GM18868 (cell line): ENCODE data around the gene CACNA2D3.

Experiments
- ATAC-seq: cut with Tn5 transposase; IDR thresholded peaks from one replicate; pipeline ENCODE4 v1.9.1; 2021; ENCODE audit warnings: mild to moderate bottlenecking, moderate library complexity; ENCODE audit not compliant: unreplicated experiment

The CACNA2D3 gene

GRCh38 chr3:55013145-55013925 is 891.0 kb downstream of the CACNA2D3 start:
- no peak for ATAC-seq

DNA sequence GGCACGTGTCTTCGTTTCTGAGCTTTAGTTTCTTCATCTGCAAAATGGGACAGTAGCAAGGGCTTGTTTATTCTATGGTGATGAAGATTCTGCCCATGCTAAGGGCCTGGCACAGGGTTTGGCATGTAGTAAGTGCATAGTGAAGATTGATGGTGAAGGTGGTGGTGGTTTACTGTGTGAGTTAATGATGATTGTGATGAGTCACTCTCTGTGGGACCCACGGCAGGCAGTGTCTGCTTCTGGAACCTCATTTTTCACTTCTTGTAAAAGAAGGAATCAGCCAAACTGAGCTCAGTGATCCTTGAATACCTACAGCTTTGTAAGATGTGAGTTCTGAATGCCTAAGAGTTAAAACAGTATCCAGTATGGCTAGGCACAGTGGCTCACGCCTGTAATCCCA is 891.7 kb downstream of the CACNA2D3 start:
- ATAC-seq = no peak

DNA sequence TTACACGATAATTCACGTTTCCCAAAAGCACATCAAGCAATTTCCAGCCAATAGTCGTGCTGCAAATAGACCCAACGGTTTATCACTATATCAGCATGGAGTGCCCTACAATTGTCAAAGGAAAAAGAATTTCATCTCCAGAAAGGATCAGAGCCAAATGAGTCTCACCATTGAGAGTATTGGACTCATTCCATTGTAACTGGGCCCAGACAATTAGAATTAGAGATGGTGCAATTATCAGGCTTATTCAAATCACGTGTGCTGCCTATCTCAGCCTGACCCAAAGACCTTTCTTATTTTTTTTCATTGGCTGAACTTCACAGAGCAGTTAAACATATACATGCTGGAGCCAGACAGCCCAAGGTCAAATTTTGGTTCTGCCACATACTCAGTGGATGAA is 892.6 kb downstream of the CACNA2D3 start:
- no peak for ATAC-seq

DNA sequence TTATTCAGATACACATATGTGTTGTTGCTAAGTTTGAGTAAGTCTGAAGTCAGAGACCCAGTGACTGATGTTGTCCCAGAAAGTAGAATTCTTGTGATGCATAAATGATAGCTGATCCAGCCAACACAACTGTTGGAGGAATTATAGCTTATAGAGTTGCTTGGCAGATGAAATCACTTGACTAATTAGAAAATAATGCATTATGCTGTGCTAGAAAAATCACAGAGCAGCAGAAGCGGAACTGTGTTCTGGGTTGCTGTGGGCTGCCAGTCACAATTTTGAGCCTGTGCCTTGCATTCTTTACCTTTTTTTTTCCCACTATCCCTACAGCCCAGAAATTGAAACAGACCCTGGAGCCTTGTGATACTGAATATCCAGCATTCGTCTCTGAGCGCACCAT is 895.5 kb downstream of the CACNA2D3 start:
- ATAC-seq = no peak

DNA sequence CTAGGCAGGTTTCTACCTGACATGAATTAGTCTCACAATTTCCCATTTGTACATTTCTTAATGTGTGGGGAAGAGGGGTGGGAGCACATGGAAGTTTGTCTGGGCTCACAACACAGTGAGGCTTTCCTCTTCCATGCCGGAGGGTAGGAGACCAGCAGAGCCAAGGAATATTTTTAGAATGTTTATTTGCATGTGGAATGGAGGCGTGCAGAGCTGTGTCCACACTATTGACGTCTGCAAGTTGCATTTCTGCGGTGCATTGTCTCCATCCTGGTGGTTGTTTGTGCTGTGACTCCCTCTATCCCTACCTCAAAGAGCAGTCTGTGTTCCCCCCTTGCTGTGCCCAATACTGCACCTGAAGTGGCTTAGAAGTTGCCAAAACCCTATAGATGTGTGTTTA is 908.6 kb downstream of the CACNA2D3 start:
- no peak for ATAC-seq

DNA sequence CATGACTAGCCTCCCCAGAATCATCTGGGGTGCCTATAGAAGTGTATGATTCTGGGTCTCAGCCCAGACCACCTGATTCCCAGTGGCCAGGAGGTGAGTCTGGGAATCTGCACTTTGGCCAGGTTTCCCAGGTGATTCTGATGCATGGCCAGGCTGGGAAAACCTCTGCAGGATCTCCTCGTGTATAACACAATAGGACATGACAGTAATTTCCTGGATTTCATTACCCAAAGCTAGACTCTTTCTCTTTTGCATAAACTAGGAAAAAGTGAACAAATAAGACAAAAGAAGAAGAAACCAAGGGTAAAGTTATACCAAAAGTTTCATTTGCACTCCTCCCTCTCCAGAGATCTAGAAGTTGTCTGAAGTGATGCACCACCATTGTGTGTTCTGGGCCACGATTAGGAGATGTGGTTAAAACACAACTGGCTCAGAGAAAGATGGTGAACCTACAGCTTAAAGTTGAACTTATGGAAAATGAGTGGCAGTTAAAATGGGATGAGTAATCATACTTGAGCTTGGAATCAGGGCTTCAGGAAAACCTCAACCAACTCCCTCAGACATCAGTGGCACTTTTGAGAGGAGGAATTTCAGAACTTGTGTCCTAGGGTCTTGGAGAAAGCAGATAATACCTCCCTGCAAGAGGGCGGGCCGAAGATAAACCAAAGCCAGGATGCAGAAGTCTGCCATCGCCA is 914.7 kb downstream of the CACNA2D3 start:
- ATAC-seq = no peak

DNA sequence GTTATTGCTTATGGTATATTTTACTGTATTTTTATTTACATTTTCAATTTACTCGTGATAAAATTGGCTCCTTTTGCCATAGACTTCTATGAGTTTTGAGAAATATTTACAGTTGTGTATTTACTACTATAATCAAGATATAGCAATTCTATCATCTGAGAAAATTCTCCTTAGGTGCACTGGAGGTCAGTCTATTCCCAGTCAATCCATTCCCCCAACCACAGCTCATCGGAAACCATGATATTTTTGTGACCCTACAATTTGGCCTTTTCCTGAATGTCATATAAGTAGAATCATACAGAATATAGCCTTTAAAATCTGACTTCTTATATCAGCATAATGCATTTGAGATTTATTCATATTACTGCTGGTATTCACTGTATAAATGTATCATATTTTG is 920.2 kb downstream of the CACNA2D3 start:
- no peak for ATAC-seq

DNA sequence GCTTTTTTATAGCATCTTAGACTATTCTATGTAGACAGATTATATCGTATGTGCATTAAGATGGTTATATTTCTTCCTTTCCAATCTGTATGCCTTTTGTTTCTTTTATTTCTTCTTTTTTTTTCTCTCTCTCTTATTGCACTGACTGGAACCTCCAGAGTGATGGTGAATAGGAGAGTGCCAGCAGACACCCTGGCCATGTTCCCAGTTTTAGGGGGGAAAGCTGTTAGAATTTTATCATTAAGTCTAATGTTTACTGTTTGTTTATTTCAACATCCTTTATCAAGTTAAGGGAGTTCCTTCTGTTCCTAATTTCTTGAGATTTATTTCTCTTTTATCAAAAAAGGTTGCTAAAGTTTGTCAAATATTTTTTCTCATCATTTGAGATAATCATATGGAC is 922.1 kb downstream of the CACNA2D3 start:
- no peak for ATAC-seq

- no peak for ATAC-seq
These were observed 936.8 kb downstream of the CACNA2D3 start for GRCh38 chr3:55059027-55059629.

GRCh38 chr3:55060896-55061719 is 938.8 kb downstream of the CACNA2D3 start:
- no peak for ATAC-seq

GRCh38 chr3:55061720-55062034 is 939.3 kb downstream of the CACNA2D3 start:
- ATAC-seq = no peak

- ATAC-seq = no peak
These were observed 941.8 kb downstream of the CACNA2D3 start for GRCh38 chr3:55064164-55064563.

DNA sequence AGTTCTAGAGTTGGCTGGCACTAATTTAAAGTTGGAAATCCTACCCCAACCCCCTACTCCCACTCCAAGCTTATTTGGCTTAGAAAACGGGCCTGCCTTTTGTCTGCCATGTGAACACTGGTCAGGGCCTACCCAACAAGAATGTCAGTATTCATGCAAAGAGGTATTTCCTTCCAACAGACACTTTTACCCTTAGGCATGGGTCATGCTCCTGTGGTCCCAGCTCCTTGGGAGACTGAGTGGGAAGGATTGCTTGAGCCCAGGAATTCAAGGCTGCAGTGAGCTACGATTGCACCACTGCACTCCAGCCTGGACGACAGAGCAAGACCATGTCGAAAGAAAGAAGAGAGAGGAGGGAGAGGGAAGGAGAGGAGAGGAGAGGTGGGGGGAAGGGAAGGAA is 943.0 kb downstream of the CACNA2D3 start:
- ATAC-seq = no peak

- no peak for ATAC-seq
These were observed 944.2 kb downstream of the CACNA2D3 start for GRCh38 chr3:55066551-55067047.

GRCh38 chr3:55069950-55070349 is 947.6 kb downstream of the CACNA2D3 start:
- no peak for ATAC-seq

- ATAC-seq = no peak
These were observed 952.4 kb downstream of the CACNA2D3 start for GRCh38 chr3:55074796-55075195.

DNA sequence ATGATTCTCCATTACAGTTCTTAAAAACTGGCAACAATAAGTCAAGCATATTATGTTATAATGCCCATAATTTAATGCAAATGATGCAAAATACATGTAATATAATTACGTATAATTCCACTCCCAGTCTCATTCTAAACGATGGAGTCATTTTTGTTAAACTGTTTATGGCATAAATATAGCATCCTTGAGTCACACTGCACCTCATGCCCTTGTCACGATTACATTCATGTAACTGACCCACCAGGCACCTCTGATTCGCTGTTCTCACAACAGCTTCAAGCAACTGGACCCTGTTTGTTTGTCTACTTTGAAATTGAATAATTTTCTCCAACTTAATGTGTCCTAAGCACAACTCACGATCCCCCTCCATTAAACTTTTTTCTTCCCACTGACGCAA is 953.5 kb downstream of the CACNA2D3 start:
- ATAC-seq = no peak

GRCh38 chr3:55077726-55078125 is 955.4 kb downstream of the CACNA2D3 start:
- no peak for ATAC-seq

- ATAC-seq = no peak
These were observed 956.5 kb downstream of the CACNA2D3 start for GRCh38 chr3:55078876-55079275.

DNA sequence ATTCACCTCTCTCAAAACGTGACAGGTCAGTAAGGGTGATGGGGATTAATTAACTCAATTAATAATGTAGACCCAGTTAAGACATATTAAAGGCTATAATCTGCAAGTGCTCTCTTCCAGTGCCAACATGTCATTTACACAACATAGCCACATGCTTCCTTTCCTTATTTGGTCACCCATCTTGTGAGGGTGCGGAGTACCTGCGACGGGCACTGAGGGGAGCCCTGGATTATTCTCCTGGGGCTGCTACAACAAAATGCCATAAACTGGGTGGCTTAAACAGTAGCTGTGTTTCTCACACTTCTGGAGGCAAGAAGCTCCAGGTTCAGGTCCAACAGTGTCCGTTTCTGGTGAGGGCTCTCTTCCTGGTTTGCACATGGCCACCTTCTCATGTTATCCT is 962.9 kb downstream of the CACNA2D3 start:
- no peak for ATAC-seq

DNA sequence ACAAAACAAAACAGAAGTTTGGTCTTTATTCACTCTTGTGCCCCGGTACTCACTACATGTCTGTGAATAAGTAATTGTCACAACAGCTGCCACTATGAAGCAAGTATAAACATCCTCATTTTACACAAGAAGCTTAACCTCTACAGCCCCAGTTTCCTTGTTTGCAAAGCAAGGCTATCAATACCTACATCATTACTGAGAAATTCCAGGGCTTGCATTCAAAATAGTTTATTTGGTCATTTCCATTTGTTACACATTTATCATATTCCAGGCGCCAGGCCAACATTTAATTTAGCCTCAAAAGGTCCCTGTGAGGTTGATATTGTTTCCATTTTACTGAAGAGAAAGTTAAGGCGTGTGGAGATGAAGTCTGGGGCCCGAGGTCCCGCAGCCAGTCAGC is 966.9 kb downstream of the CACNA2D3 start:
- no peak for ATAC-seq
